HCEC 1CT (cell line): ENCODE data around the gene IFT88.
A peak's percentile ranks its signal among the peaks of the same experiment; 100 is the strongest.

ENCODE experiments used
- DNase-seq: peaks from one replicate; pipeline ENCODE4 v3.0.0-alpha.2; 2017

The IFT88 gene

DNA sequence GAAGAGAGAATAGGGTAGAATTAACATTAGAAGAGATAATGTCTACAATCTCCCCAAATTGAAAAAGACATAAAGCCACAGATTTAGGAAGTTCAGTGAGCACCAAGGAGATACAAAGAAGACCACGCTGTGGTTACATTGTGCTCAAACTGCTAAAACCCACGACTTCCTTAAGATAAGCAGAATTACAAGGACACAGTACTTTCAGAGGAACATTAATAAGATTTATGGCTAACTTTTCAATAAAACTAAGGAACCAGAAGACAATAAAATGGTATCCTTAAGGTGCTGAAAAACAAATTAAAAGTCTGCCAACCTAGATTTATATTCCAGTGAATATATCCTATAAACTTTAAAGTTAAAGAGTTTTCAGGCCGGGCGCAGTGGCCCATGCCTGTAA is 129.1 kb downstream of the IFT88 start:
- no peak for DNase-seq

DNA sequence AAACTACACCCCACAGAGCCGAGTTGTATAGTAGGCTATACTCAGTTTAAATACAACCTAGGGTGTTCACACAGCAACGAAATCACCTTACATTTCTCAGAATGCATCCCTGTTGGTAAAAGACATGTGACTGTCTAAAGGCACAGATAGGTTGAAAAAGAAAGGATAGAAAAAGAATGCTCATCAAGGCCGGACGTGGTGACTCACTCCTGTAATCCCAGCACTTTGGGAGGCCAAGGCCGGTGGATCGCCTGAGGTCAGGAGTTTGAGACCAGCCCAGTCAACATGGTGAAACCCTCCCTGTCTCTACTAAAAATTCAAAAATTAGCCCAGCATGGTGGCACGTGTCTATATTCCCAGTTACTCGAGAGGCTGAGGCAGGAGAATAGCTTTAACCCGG is 132.8 kb downstream of the IFT88 start:
- peak; percentile 37 for DNase-seq

GRCh38 chr13:20700288-20700687 is 133.3 kb downstream of the IFT88 start:
- DNase-seq: no peak

- no peak for DNase-seq
These were observed 134.5 kb downstream of the IFT88 start for GRCh38 chr13:20701461-20701860.

- no peak for DNase-seq
These were observed 135.6 kb downstream of the IFT88 start for GRCh38 chr13:20702530-20702914.

DNA sequence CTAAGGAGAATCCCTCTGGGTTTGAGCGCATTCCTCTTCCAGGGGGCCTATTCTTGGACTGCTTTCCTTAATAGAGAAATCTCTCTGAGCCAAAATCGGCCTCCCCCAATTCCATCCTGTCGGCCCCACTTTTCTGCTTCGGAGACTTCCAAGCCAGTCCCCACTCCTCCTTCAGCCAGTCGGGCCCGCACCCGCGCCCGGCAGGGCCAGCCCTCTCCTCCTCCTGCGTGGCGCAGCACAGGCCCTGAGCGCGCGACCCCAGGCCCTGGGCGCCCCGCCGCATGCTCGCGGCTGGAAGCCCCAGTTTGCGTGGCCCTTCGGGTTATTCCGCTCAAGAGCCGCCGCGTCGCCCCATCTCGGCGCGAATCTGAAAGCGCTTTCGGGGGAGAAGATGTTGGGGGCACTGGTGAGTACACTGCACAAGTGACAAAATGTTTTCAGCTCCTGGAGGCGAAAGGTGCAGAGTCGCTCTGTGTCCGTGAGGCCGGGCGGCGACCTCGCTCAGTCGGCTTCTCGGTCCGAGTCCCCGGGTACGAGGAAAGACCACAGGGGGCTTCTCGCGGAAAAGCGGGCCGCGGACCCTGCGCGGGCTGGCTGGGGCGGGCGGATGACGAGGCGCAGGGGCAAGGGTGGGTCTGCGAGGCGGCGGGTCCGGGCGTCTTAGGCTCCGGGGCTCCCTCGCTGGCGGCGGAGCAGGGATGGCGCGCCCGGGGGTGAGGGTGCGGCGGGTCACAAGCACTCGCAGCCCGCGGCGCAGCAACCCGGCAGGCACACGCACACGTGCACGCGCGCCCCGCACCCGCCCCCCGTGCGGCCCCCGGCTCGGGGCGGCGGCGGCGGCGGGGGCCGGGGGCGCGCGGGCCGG is 136.2 kb downstream of the IFT88 start, which contains the start of gene IL17D:
Gene IL17D, plus strand, starts transcription at position 785 of the 865 bp plus-strand sequence. CDS start 303 bp downstream, outside the sequence.
- DNase-seq: no peak

GRCh38 chr13:20703780-20704458 is 137.0 kb downstream of the IFT88 start:
- peak; percentile 86 for DNase-seq

- DNase-seq: no peak
These were observed 137.6 kb downstream of the IFT88 start for GRCh38 chr13:20704459-20705069.

GRCh38 chr13:20706661-20707060 is 139.7 kb downstream of the IFT88 start:
- DNase-seq: no peak

DNA sequence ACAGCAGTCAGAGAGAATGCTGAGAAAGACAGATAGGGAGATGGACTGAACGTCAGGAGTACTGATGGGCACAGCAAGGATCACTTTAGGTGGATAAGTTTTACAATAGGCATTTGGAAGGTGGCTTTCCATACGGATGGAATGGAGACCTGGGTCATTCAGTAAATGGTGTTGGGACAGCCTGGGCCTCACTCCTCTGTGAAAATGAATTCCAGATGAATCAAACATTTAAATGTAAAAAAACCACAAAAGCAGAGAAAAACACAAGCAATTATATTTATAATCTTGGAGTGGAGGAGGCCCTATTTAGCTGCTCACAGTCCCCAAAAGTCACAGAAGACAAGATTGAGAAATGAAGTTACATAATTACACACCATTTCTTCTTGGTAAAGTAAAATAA is 141.3 kb downstream of the IFT88 start:
- DNase-seq: no peak

- DNase-seq: no peak
These were observed 142.4 kb downstream of the IFT88 start for GRCh38 chr13:20709369-20709768.

- DNase-seq: no peak
These were observed 142.8 kb downstream of the IFT88 start for GRCh38 chr13:20709782-20710181.

DNA sequence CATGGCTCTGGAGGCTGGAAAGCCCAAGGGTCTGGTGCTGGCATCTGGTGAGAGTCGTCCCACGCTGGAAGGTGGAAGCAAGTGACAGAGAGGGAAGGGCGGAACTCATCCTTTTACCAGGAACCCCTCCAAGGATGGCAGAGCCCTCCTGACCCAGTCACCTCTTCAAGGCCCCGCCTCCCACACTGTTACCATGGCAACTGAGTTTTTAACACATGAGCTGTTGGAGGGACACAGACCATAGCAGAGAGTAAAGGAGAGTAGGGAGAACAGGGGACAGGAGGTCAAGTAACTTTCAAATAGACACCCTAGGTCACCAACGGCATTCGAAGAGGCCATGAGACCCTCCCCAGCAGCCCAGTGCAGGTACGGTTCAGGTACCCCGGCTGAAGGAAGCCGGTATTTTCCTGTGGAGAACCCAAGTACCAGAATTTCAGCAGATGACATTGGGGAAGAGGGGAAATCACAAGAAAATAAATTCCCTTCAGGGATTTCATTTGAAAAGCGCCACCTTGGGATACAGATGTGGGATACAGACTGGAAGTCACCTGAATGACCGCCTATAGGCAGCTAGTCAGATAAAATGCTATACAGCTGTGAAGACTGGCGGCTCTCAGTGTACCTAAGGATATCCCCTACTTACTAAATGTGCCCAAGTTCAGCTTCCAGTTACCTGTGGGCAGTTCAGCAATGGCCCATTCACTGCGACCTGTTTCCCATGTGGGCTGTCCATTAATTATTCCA is 144.5 kb downstream of the IFT88 start:
- DNase-seq: no peak

DNA sequence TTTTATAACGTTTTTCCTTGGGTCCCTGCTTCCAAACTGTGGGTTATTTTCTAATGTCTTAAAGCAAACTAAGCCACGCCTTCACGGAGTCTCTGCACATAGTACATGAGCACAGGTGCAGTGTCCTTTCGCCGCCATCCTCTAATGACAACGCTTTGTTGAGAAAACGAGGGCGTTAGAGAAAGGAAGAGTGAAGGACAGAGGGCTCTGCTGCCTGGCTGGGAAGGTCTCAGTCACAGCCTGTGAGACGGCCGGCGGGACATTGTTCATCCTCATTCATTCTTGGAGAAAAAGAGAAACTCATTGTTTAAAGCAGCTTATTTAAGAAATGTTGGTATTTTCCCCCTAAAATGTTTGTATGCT is 146.0 kb downstream of the IFT88 start:
- DNase-seq: no peak

DNA sequence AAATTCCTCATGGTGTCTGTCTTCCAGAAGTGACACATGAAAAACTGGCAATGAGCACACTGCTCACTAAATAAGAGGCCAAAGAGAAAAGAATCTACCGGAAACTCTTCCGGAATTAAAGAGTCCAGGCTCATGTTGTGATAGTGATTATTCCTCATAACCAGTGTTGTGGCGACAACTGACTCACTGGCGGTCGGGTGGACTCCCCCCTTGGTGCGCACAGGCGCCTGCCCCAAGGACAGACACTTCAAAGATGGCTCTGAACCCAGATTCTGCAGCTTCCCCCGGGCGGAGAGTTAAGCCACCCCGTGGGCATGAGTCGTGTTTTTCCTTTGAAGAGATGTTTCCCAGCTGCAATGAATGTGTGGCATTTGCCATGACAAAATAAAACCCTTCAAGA is 146.8 kb downstream of the IFT88 start:
- DNase-seq: peak; percentile 32

DNA sequence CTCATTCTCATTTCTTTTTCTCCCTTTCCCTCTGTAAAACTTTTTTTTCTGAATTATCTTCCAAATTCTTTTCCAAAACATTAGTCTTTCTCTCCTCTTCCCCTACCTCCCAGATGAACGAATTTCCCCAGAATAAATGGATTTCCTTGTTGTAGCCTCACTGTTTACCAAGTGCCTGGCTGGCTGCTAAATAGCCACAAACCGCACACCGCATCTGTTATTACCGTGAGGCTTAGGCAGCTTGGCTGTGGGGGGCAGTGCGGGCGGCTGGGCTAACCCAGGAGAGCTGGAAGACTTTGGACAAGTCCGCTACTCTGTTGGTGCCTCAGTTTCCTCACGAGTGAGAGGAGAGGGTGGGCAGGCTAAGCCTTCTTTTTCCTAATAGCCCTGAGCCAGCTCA is 147.2 kb downstream of the IFT88 start:
- no peak for DNase-seq

GRCh38 chr13:20714563-20715329 is 147.8 kb downstream of the IFT88 start:
- DNase-seq: no peak

GRCh38 chr13:20715330-20715712 is 148.4 kb downstream of the IFT88 start:
- no peak for DNase-seq

DNA sequence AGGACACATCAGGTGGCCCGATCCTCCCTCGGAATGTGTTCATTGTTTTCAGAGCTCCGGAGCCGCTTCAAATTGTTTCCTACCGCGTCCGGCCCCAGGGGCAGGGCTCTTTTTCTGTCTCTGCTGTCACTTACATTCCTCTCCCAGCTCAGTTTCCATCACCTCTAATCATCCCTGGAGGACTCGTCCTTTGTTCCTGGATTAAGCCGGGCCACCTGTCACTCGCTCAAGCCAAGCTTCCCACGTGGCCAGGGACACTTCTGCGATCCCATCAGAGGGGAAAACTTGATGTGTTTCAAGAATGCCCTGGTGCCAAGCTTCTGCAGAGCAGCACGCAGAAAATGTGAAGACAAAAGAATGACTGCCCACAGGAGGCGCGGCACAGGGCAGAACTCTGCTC is 150.0 kb downstream of the IFT88 start:
- no peak for DNase-seq

DNA sequence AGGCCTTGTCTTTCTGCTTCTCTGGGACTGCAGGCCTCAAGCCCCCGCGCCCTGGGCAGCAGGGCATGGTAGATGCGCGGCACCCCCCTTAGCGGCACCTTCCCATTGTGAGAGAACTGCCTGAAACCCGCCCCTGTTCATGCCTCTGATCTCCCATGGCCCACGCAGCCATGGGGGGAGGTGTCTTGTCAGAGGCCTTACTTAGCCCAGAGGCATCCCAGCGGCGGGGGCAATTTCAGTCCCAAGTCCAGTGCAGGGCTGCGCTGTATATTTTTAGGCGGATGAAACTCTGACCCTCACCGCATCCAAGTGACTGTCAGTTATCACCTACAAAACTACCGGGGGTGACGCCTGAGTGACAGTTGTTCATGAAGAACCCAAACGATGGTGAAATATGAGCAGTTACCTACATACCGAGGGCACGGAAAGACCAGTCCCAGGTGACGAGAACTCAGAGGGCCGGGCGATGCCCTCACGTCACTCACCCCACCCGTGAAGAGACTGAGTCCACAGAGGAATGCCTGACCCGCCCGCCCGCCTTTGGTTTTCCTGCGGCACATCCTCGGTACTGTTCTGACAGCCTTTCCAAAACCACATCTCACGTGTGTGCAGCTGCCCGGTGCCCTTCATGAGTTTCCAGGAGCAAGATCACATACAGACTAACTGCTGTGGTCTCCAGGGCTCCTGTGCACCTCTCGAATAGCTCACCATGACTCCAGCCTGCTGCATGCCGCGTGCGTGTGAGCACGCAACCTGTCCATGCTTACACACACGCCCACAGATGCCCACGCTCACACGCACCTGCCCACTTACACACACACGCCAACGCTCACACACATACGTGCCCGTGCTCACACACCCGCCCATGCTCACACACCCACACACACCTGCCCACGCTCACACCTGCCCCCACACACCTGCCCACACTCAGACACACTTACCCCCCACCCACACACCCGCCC is 150.9 kb downstream of the IFT88 start:
- no peak for DNase-seq

GRCh38 chr13:20718958-20719566 is 152.1 kb downstream of the IFT88 start:
- DNase-seq: no peak
